GM12874 (cell line): ENCODE data around the gene UGP2.

Experiments
- CTCF ChIP-seq: IDR thresholded peaks from 2 replicates; pipeline ENCODE4 v1.5.1; 2011; ENCODE audit warnings: low read depth, mild to moderate bottlenecking, control low read depth, low read length, moderate library complexity; ENCODE audit not compliant: insufficient read depth

The UGP2 gene

GRCh38 chr2:63842149-63843061, 709 bp downstream of the UGP2 start:
- TF ChIP-seq CTCF: no peak

GRCh38 chr2:63843093-63843492, 1.4 kb downstream of the UGP2 start:
- no peak for TF ChIP-seq CTCF

GRCh38 chr2:63843791-63844190, 2.1 kb downstream of the UGP2 start:
- TF ChIP-seq CTCF: no peak

GRCh38 chr2:63844616-63845015, 2.9 kb downstream of the UGP2 start:
- TF ChIP-seq CTCF: no peak

- TF ChIP-seq CTCF: no peak
Observed at GRCh38 chr2:63845866-63846265, 4.2 kb downstream of the UGP2 start.

GRCh38 chr2:63846487-63846886, 4.8 kb downstream of the UGP2 start:
- TF ChIP-seq CTCF: no peak

GRCh38 chr2:63849381-63850203, 7.9 kb downstream of the UGP2 start:
- TF ChIP-seq CTCF: no peak
